Cardiac fibroblast (primary cell): ENCODE measurements around the gene C11orf52.
A peak's percentile ranks its signal among the peaks of the same experiment; 100 is the strongest.

Experiments used
- DNase-seq, 2 donors: peaks; one replicate each; pipeline versions ENCODE4 v3.0.0 to v3.0.0-alpha.2; 2010; ENCODE audit warnings: low read depth in 2 of 2
- H3K4me3 ChIP-seq, 2 donors: replicated peaks in 1 of 2; 1 replicate in 1 of 2; 2 replicates in 1 of 2; pipeline ENCODE4 v1.5.1; 2011; ENCODE audit warnings: low read depth in 2 of 2, low read length in 2 of 2, mild to moderate bottlenecking in 2 of 2, moderate library complexity in 1 of 2
- TF ChIP-seq, protein P1 (sequence below): IDR thresholded peaks from one replicate; pipeline ENCODE4 v1.5.1; 2011; ENCODE audit warnings: low read depth, mild to moderate bottlenecking, low read length, inconsistent platforms

Gene C11orf52

DNA sequence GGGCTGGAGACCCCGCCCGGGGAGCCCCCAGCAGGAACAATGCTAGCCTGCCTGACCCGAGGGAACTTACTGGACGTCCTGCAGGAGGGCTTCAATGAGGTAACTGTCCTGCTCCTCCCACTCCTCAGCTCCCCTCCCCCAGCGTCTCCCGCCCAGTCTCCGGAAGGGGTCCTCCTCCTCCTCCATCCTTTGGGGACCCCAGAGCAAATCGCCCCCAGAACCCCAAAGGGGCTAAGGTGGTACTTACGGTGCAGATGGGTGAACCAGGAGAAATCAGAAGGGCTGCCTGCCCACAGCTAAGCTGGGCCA is 18.7 kb downstream of the C11orf52 start:
- no peak for DNase-seq
- TF ChIP-seq, protein P1, sequence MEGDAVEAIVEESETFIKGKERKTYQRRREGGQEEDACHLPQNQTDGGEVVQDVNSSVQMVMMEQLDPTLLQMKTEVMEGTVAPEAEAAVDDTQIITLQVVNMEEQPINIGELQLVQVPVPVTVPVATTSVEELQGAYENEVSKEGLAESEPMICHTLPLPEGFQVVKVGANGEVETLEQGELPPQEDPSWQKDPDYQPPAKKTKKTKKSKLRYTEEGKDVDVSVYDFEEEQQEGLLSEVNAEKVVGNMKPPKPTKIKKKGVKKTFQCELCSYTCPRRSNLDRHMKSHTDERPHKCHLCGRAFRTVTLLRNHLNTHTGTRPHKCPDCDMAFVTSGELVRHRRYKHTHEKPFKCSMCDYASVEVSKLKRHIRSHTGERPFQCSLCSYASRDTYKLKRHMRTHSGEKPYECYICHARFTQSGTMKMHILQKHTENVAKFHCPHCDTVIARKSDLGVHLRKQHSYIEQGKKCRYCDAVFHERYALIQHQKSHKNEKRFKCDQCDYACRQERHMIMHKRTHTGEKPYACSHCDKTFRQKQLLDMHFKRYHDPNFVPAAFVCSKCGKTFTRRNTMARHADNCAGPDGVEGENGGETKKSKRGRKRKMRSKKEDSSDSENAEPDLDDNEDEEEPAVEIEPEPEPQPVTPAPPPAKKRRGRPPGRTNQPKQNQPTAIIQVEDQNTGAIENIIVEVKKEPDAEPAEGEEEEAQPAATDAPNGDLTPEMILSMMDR, result no peak
- peak overlapping the region; percentile 57 to 62 for H3K4me3 ChIP-seq

DNA sequence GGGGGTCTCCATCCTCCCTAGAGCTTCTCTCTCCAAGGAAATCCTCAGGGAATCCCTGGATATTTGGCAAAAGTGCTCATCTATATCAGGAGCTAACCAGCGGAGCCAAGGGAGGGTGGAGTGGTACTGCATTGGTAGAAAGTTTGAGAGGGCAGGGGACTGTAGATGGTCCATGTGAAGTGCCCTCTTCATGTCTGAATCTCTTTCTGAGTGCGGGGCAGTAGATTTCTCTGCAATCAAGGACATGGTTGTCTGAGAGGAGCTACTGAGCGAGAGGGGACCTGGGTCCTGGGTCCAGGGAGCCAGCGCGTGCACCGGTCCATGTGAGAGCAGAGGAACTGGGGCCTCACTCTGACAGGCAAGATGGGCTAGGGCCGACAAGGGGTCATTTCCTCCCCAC is 19.1 kb downstream of the C11orf52 start:
- peak overlapping the region; percentile 57 to 62 for H3K4me3 ChIP-seq
- TF ChIP-seq, protein P1, result no peak
- no peak for DNase-seq

DNA sequence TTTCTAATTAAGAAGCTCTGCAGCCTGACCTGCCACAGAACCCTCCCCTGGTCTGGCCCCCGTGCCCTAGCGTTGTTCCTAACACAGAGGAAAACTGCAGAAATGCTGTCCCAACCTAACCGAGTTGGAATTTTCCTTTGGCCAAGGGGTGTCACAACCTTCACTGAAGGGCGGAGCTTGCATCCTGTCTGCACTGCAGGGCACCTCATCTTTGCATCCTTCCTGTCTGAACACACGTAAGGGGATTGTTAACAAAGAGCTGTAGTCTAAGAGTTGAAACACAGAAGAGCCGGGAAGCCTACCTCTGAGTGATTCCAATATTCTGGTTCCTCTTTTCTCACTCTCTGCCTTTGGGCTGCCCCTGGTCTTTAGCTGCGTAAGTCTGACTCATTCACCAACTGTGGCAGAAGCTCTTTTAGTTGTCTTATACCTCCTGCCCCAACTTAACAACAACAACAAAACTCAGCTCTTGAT is 20.0 kb downstream of the C11orf52 start:
- peak; percentile 40 to 72 for DNase-seq
- TF ChIP-seq, protein P1, result no peak
- H3K4me3 ChIP-seq, result peak overlapping the region in 1 of 2 donors; percentile 6

DNA sequence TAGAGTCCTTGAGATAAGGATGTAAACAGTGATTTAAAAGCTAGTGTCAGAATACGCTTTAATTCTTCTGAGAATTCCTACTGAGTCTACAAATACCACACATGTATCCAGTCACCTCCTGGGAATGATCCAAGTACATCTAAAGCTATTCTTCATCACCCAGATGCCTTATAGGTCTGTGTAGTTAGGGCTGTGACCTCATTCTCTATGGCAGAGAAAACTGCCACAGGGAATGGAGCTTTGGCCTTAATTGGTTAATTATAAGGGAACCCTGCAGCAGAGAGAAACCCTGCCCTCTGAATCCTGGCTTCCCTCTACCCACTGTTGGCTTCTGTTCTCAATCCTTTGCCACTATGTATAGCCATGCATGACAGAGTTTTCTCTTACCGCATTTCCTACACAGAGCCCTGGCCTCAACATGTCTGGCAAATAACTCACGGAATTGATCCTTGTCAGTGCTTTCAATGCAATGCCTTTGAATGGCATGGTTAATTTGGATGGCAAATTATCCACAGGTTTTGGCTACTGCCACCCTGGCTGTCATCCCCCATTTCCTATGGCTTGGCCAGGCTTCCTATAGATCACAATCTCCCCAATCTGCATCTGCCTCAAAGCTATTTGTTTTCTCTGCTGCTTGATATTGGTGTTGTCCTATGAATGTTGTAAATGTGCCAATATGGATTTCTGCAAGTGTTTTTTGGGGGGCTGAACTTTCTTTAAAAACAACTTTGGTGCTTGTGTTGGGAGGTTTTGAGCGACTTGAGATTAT is 21.3 kb downstream of the C11orf52 start:
- DNase-seq, result peak; percentile 69 to 91
- no peak overlapping the region for H3K4me3 ChIP-seq
- TF ChIP-seq, protein P1, result no peak

DNA sequence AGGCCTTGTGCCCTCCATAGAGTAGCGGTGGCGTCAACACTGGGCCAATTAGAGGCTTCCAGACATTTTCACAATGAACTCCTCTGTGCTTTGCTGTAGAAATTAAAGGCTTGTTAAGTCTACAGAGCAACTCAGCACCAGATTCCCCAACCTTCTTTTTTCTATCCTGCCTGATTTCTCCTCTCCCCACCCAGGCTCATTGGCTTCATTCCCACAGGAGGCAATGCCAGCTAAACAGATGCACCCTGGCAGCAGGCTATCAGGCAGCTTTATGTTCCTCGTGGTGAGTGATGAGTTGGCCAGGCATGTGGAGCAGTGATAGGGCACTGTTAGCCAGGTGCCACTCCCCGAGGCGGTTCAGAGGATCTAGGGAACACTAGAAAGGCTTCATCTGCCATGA is 23.2 kb downstream of the C11orf52 start:
- no peak for DNase-seq
- TF ChIP-seq, protein P1, result no peak
- no peak overlapping the region for H3K4me3 ChIP-seq

DNA sequence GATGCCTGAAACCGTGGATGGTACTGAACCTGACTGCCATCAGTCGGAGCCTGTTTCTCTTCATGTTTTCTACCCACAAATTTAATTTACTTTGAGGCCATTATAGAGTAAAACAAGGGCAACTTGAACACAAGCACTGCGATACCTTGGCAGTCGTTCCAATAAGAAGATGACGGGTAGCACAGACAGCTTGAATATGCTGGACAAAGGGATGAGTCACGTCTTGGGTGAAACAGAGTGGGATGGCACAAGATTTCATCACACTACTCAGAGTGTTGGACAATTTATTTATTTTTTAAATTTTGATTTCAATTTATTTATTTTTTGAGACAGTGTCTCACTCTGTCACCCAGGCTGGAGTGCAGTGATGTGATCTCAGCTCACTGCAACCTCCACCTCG is 24.1 kb downstream of the C11orf52 start:
- peak; percentile 76 to 91 for DNase-seq
- H3K4me3 ChIP-seq, result no peak overlapping the region
- TF ChIP-seq, protein P1, result no peak

DNA sequence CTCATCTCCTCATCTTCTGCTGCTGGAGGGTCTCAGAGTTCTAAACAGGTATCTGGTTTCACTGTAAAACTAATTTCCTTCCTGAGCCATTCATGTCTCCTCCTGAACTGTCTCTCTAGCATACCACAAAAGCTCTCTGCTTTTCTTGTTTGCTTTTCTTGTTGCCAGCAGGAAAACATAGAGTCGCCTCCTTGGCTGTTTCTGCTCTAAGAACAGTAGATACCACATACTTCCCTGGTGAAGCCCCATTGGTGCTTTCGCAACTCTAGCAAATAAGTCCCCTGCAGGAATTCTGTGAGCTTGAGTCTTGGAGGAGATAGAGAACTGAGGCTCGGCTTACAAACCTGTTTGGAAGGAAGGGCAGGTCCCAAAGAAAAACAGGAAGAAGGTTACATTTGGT is 25.4 kb downstream of the C11orf52 start:
- TF ChIP-seq, protein P1, result no peak
- no peak overlapping the region for H3K4me3 ChIP-seq
- DNase-seq, result peak; percentile 90 to 93
